Measurements from ENCODE around the gene TMEM126B.

GRCh38 chr11:85643191-85643614, 14.8 kb downstream of the TMEM126B start:
- TF ChIP-seq CTCF (conservative IDR thresholded peaks at IDR 0.05; ENCODE audit: low read length) (no peak), EZH2phosphoT487 (IDR thresholded peaks at IDR 0.05; ENCODE audit: borderline replicate concordance) (no peak)
